Natural killer cell (primary cell): ENCODE results near the gene IRF6. TPM values are rescaled to one million over a fixed set of nuclear protein-coding genes. Genes with fewer than 3 reads are reported as not detected.

Source experiments
- ATAC-seq, 3 donors: fragments of 150-1000 bp in 2 of 3; fragments of 200-7000 bp in 1 of 3; cut with Tn5 transposase; 1 replicate in 1 of 3; 2 replicates in 2 of 3; pipeline ENCODE4 v1.10.0; 2021; ENCODE audit warnings: mild to moderate bottlenecking in 2 of 3, moderate library complexity in 2 of 3
- DNase-seq, 2 donors: peaks; one replicate each; pipeline versions ENCODE4 v3.0.0 to v3.0.0-alpha.2; 2013 to 2021; ENCODE audit warnings: mixed read lengths in 1 of 2
- H3K27ac ChIP-seq: one replicate; pipeline ENCODE4 v1.5.1; 2013; ENCODE audit warnings: mild to moderate bottlenecking, low read length
- H3K27me3 ChIP-seq: one replicate; pipeline ENCODE4 v1.6.1; 2013; ENCODE audit warnings: low read length; ENCODE audit not compliant: control insufficient read depth, insufficient read depth
- H3K36me3 ChIP-seq: one replicate; pipeline ENCODE4 v1.6.1; 2013; ENCODE audit warnings: low read length; ENCODE audit not compliant: control insufficient read depth, insufficient read depth
- H3K4me1 ChIP-seq: one replicate; pipeline ENCODE4 v1.6.1; 2013; ENCODE audit warnings: low read length; ENCODE audit not compliant: control insufficient read depth, insufficient read depth
- H3K4me3 ChIP-seq: one replicate; pipeline ENCODE4 v1.5.1; 2013; ENCODE audit warnings: low read length
- H3K9me3 ChIP-seq: one replicate; pipeline ENCODE4 v1.6.1; 2013; ENCODE audit warnings: low read length; ENCODE audit not compliant: control insufficient read depth, insufficient read depth
- H3K27ac Mint-ChIP-seq, 2 donors: one replicate each; pipeline ENCODE4 v1.8.0; 2022; ENCODE audit warnings: mild to moderate bottlenecking in 2 of 2, mixed read lengths in 2 of 2, moderate library complexity in 1 of 2
- H3K27me3 Mint-ChIP-seq, 2 donors: one replicate each; pipeline ENCODE4 v1.8.0; 2022; ENCODE audit warnings: low read depth in 2 of 2, mixed read lengths in 2 of 2
- H3K36me3 Mint-ChIP-seq: one replicate; pipeline ENCODE4 v1.8.0; 2022; ENCODE audit warnings: mixed read lengths
- H3K4me1 Mint-ChIP-seq, 2 donors: one replicate each; pipeline ENCODE4 v1.8.0; 2022; ENCODE audit warnings: mixed read lengths in 2 of 2
- H3K4me3 Mint-ChIP-seq: one replicate; pipeline ENCODE4 v1.8.0; 2022; ENCODE audit warnings: mild to moderate bottlenecking, moderate library complexity, mixed read lengths
- H3K9me3 Mint-ChIP-seq, 2 donors: one replicate each; pipeline ENCODE4 v1.8.0; 2022; ENCODE audit warnings: mixed read lengths in 2 of 2
- CTCF ChIP-seq: fragments of 200-600 bp; IDR thresholded peaks from one replicate; pipeline ENCODE4 v1.8.0; 2022; ENCODE audit warnings: antibody characterized with exemption
- WGBS: methylation state at CpG from one replicate; pipeline ENCODE4 v1.1.7; 2013; ENCODE audit warnings: missing lambda C conversion rate; ENCODE audit not compliant: insufficient coverage; 5-methylcytosine and 5-hydroxymethylcytosine counted together
- intact Hi-C: fragments of 100-400 bp; cut with micrococcal nuclease; formaldehyde crosslinking; loops from one replicate; pipeline ENCODE4 v1.14.2; 2022
- total RNA-seq, 4 donors: library from RNA; stranded (reverse); fragments of 120-200 nt in 1 of 4; gene quantifications; one replicate each; pipeline versions ENCODE4 v1.2.3 to v1.2.4, GENCODE V29; 2013 to 2022

Gene IRF6
- total RNA-seq, 3 donors from 2014 or later (not counting 1 experiment from before 2014, with no cell fraction given): 2.5 to 11.2 (median 3.8) TPM

GRCh38 chr1:209738270-209738669, 67.7 kb downstream of the IRF6 start:
- Mint-ChIP-seq H3K4me3 (no peak overlapping the region), H3K4me1 (no peaks in the 10 kb centered on the region), H3K9me3 (no peaks in the 10 kb centered on the region), H3K36me3 (no peaks in the 10 kb centered on the region), H3K27me3 (peaks cover 0 to 2% of the 10 kb centered on the region in 2 donors), H3K27ac (no peak overlapping the region)
- DNase-seq: no peak
- intact Hi-C loops: no loop called here
- H3K9me3 ChIP-seq: no peaks in the 10 kb centered on the region
- no peak overlapping the region for H3K4me3 ChIP-seq
- no peaks in the 10 kb centered on the region for H3K27me3 ChIP-seq
- H3K27ac ChIP-seq: no peak overlapping the region
- ATAC-seq: no peak
- WGBS: 88% methylated on average over 1 of the region's 1 CpG
- no peak for TF ChIP-seq CTCF
- H3K36me3 ChIP-seq: no peaks in the 10 kb centered on the region
- no peaks in the 10 kb centered on the region for H3K4me1 ChIP-seq

GRCh38 chr1:209737118-209737505, 68.8 kb downstream of the IRF6 start:
- no peak overlapping the region for H3K27ac Mint-ChIP-seq
- no peaks in the 10 kb centered on the region for H3K36me3 Mint-ChIP-seq
- H3K9me3 ChIP-seq: no peaks in the 10 kb centered on the region
- H3K27ac ChIP-seq: no peak overlapping the region
- no peaks in the 10 kb centered on the region for H3K4me1 Mint-ChIP-seq
- peaks cover 0 to 2% of the 10 kb centered on the region in 2 donors for H3K27me3 Mint-ChIP-seq
- H3K27me3 ChIP-seq: no peaks in the 10 kb centered on the region
- H3K4me3 ChIP-seq: no peak overlapping the region
- no peak for DNase-seq
- no peaks in the 10 kb centered on the region for H3K9me3 Mint-ChIP-seq
- no peaks in the 10 kb centered on the region for H3K4me1 ChIP-seq
- 86% methylated on average over 4 of the region's 5 CpGs for WGBS
- H3K36me3 ChIP-seq: no peaks in the 10 kb centered on the region
- ATAC-seq: no peak
- TF ChIP-seq CTCF: no peak
- intact Hi-C loops: no loop called here
- H3K4me3 Mint-ChIP-seq: no peak overlapping the region

GRCh38 chr1:209736490-209737117, 69.3 kb downstream of the IRF6 start:
- H3K36me3 ChIP-seq: no peaks in the 10 kb centered on the region
- H3K4me3 ChIP-seq: no peak overlapping the region
- DNase-seq: no peak
- Mint-ChIP-seq H3K4me1 (no peaks in the 10 kb centered on the region), H3K27me3 (peaks cover 0 to 2% of the 10 kb centered on the region in 2 donors), H3K27ac (no peak overlapping the region), H3K4me3 (no peak overlapping the region), H3K36me3 (no peaks in the 10 kb centered on the region), H3K9me3 (no peaks in the 10 kb centered on the region)
- 84% methylated on average over 3 of the region's 3 CpGs for WGBS
- intact Hi-C loops: no loop called here
- ATAC-seq: no peak
- H3K9me3 ChIP-seq: no peaks in the 10 kb centered on the region
- no peaks in the 10 kb centered on the region for H3K4me1 ChIP-seq
- no peak for TF ChIP-seq CTCF
- H3K27me3 ChIP-seq: no peaks in the 10 kb centered on the region
- H3K27ac ChIP-seq: no peak overlapping the region

Other genes with a start within 250 kb of the IRF6 start
- not detected for gene CAMK1G, start 222.4 kb downstream of the IRF6 start, total RNA-seq
- 1 to 10 TPM; 1.2 to 2.3 (median 1.4) TPM for gene LAMB3, start 153.7 kb downstream of the IRF6 start, total RNA-seq
- gene G0S2, start 130.7 kb downstream of the IRF6 start, total RNA-seq: 100 to 1,000 TPM in 1 of 3 donors, 10 to 100 TPM in 2; 15.3 to 132 (median 22.0) TPM
- not detected for gene HSD11B1, start 101.3 kb downstream of the IRF6 start, total RNA-seq
- gene TRAF3IP3, start 50.1 kb downstream of the IRF6 start, total RNA-seq: 100 to 1,000 TPM; 273 to 354 (median 287) TPM
- under 1 TPM; 0.75 to 0.88 (median 0.80) TPM for gene C1orf74, start 21.6 kb downstream of the IRF6 start, total RNA-seq
- gene UTP25, start 21.8 kb upstream of the IRF6 start, total RNA-seq: 1 to 10 TPM; 6.0 to 8.9 (median 8.3) TPM
- not detected for gene SYT14, start 132.1 kb upstream of the IRF6 start, total RNA-seq